B cell (primary cell): Measurements from ENCODE around the gene CSMD2. TPM values are rescaled to one million over a fixed set of nuclear protein-coding genes. Genes with fewer than 3 reads are reported as not detected.

Experiments used
- ATAC-seq: fragments of 200-7000 bp; cut with Tn5 transposase; one replicate; pipeline ENCODE4 v1.10.0; 2021; ENCODE audit warnings: low read depth, mild to moderate bottlenecking, moderate number of reproducible peaks, moderate library complexity
- CTCF ChIA-PET: fragments of 350-600 bp; sonication (Branson Sonifier 250); formaldehyde crosslinking; loops from one replicate; lab custom pipeline; 2021; ENCODE audit warnings: antibody characterized with exemption, inconsistent platforms; lab: Charles Lee
- POLR2A ChIA-PET: fragments of 350-600 bp; sonication (Branson Sonifier 250); formaldehyde crosslinking; loops from one replicate; lab custom pipeline; 2021; ENCODE audit warnings: antibody characterized with exemption; lab: Charles Lee
- DNase-seq: peaks from one replicate; pipeline ENCODE4 v3.0.0; 2013
- H2AFZ ChIP-seq: 2 replicates; pipeline ENCODE4 v1.6.1; 2012; ENCODE audit warnings: mild to moderate bottlenecking, low read depth, low read length; ENCODE audit not compliant: insufficient read depth, poor library complexity, severe bottlenecking
- H3K27ac ChIP-seq, 2 donors: 1 replicate in 1 of 2; 2 replicates in 1 of 2; pipeline ENCODE4 v1.5.1; 2012 to 2013; ENCODE audit warnings: low read length in 2 of 2, mild to moderate bottlenecking in 2 of 2, moderate library complexity in 1 of 2
- H3K27me3 ChIP-seq, 4 experiments: fragments of 200-600 bp in 1 of 4; sonication (generic) in 1 of 4; replicated peaks in 1 of 4; 1 replicate in 2 of 4; 2 replicates in 2 of 4; pipeline versions ENCODE4 v1.6.1 to v1.7.0; 2013 to 2016; ENCODE audit warnings: low read length in 3 of 4, mild to moderate bottlenecking in 2 of 4, mixed read lengths in 1 of 4, moderate library complexity in 1 of 4; ENCODE audit not compliant: insufficient read depth in 4 of 4, control insufficient read depth in 3 of 4; ENCODE audit errors: control extremely low read depth in 1 of 4
- H3K36me3 ChIP-seq, 2 experiments: replicated peaks in 1 of 2; 1 replicate in 1 of 2; 2 replicates in 1 of 2; pipeline versions ENCODE4 v1.6.1 to v1.7.1; 2013; ENCODE audit warnings: low read length in 1 of 2; ENCODE audit not compliant: insufficient read depth in 2 of 2, control insufficient read depth in 1 of 2; ENCODE audit errors: control extremely low read depth in 1 of 2, extremely low read depth in 1 of 2
- H3K4me1 ChIP-seq, 2 donors: fragments of 200-600 bp in 1 of 2; sonication (generic) in 1 of 2; 1 replicate in 1 of 2; 2 replicates in 1 of 2; pipeline versions ENCODE4 v1.5.1 to v1.6.1; 2013 to 2017; ENCODE audit warnings: low read length in 2 of 2; ENCODE audit not compliant: control insufficient read depth in 2 of 2, insufficient read depth in 2 of 2
- H3K4me2 ChIP-seq: replicated peaks from 2 replicates; pipeline ENCODE3; 2012; ENCODE audit warnings: mild to moderate bottlenecking, low read depth, low read length; ENCODE audit not compliant: poor library complexity, severe bottlenecking
- H3K4me3 ChIP-seq, 5 experiments: fragments of 200-600 bp in 1 of 5; sonication (generic) in 1 of 5; 1 replicate in 3 of 5; 2 replicates in 2 of 5; pipeline versions ENCODE4 v1.5.1 to v1.7.0; 2011 to 2016; ENCODE audit warnings: low read length in 4 of 5, mild to moderate bottlenecking in 4 of 5, low read depth in 2 of 5, control low read depth in 1 of 5, moderate library complexity in 1 of 5; ENCODE audit not compliant: insufficient read depth in 1 of 5; ENCODE audit errors: control extremely low read depth in 1 of 5, extremely low read depth in 1 of 5
- H3K79me2 ChIP-seq: fragments of 200-600 bp; sonication (generic); one replicate; pipeline ENCODE4 v1.6.0; 2016; ENCODE audit warnings: low read length; ENCODE audit not compliant: control insufficient read depth, insufficient read depth
- H3K9ac ChIP-seq: fragments of 200-600 bp; sonication (generic); 2 replicates; pipeline ENCODE4 v1.6.1; 2017; ENCODE audit warnings: mild to moderate bottlenecking, low read length, moderate library complexity
- H3K9me3 ChIP-seq, 3 donors: one replicate each; pipeline versions ENCODE4 v1.6.1 to v1.7.1; 2013; ENCODE audit warnings: low read length in 2 of 3; ENCODE audit not compliant: control insufficient read depth in 2 of 3, insufficient read depth in 1 of 3; ENCODE audit errors: control extremely low read depth in 1 of 3
- H4K20me1 ChIP-seq: 2 replicates; pipeline ENCODE4 v1.6.0; 2012; ENCODE audit warnings: mild to moderate bottlenecking, low read length; ENCODE audit not compliant: insufficient read depth, control insufficient read depth, poor library complexity, severe bottlenecking
- H3K27ac Mint-ChIP-seq: one replicate; pipeline ENCODE4 v1.8.0; 2021; ENCODE audit warnings: mixed read lengths
- H3K27me3 Mint-ChIP-seq: one replicate; pipeline ENCODE4 v1.8.0; 2021; ENCODE audit warnings: mixed read lengths
- H3K4me1 Mint-ChIP-seq: one replicate; pipeline ENCODE4 v1.8.0; 2021; ENCODE audit warnings: mixed read lengths
- H3K4me3 Mint-ChIP-seq: one replicate; pipeline ENCODE4 v1.8.0; 2021; ENCODE audit warnings: mixed read lengths
- H3K9me3 Mint-ChIP-seq: one replicate; pipeline ENCODE4 v1.8.0; 2022; ENCODE audit warnings: mixed read lengths; ENCODE audit not compliant: insufficient read depth
- EZH2 ChIP-seq: IDR thresholded peaks from 2 replicates; pipeline ENCODE4 v1.6.1; 2012; ENCODE audit warnings: borderline replicate concordance, low read depth, mild to moderate bottlenecking, moderate library complexity, low read length; ENCODE audit not compliant: insufficient read depth, poor library complexity, severe bottlenecking
- WGBS: methylation state at CpG from one replicate; pipeline ENCODE4 v1.1.5; 2013; ENCODE audit warnings: missing lambda C conversion rate; ENCODE audit not compliant: insufficient coverage; 5-methylcytosine and 5-hydroxymethylcytosine counted together
- intact Hi-C: fragments of 100-400 bp; cut with micrococcal nuclease; formaldehyde crosslinking; loops from one replicate; pipeline ENCODE4 v1.10.0; 2022
- polyA plus RNA-seq: library from polyadenylated mRNA; depleted of rRNA; stranded (reverse); fragments of >200 nt; gene quantifications from 2 replicates; pipeline ENCODE4 v1.2.3, GENCODE V29; 2012
- total RNA-seq, 2 donors: library from RNA; stranded (reverse); fragments of 120-200 nt in 1 of 2; gene quantifications; 1 replicate in 1 of 2; 2 replicates in 1 of 2; pipeline versions ENCODE4 v1.2.3 to v1.2.4, GENCODE V29; 2013 to 2022
- TF ChIP-seq, protein P1 (sequence below): fragments of 200-600 bp; IDR thresholded peaks from one replicate; pipeline ENCODE4 v1.8.0; 2022; ENCODE audit warnings: antibody characterized with exemption, mild to moderate bottlenecking

CSMD2 gene
- total and polyA plus RNA-seq, 2 donors (not counting 1 experiment from before 2014, with no cell fraction given), result not detected

DNA sequence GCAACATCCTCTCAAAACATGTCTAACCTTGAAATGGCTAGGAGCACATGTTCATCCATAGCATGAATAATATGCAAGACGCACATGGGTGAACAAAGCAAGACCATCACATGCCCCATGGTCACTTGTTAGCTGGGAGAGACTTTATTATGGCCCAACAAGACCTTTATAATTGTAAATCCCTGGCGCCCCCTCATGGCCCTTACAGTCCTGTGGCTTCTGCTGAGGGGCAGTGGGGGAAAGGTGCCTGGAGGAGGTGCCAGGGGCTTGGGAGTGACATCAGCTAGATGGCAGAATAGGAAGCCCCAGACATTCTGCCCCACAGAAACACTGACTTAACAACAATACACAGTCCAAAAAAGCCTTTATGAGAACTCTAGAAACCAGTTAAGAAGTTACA is 51.7 kb downstream of the CSMD2 start:
- 83% methylated on average over 1 of the region's 2 CpGs for WGBS
- Histone ChIP-seq H2AFZ (no peak overlapping the region), H3K4me2 (no peak overlapping the region), H3K27ac (no peak overlapping the region), H3K9me3 (peaks cover 3 to 17% (median 5%) of the 10 kb centered on the region in 3 donors), H3K27me3 (peaks cover 0 to 3% (median 0%) of the 10 kb centered on the region in 4 experiments), H4K20me1 (no peaks in the 10 kb centered on the region), H3K4me3 (no peak overlapping the region), H3K79me2 (no peaks in the 10 kb centered on the region), H3K4me1 (no peaks in the 10 kb centered on the region), H3K9ac (no peak overlapping the region), H3K36me3 (no peaks in the 10 kb centered on the region)
- CTCF ChIA-PET, result no interaction called here
- peaks cover 11% of the 10 kb centered on the region for H3K9me3 Mint-ChIP-seq
- TF ChIP-seq, protein P1, sequence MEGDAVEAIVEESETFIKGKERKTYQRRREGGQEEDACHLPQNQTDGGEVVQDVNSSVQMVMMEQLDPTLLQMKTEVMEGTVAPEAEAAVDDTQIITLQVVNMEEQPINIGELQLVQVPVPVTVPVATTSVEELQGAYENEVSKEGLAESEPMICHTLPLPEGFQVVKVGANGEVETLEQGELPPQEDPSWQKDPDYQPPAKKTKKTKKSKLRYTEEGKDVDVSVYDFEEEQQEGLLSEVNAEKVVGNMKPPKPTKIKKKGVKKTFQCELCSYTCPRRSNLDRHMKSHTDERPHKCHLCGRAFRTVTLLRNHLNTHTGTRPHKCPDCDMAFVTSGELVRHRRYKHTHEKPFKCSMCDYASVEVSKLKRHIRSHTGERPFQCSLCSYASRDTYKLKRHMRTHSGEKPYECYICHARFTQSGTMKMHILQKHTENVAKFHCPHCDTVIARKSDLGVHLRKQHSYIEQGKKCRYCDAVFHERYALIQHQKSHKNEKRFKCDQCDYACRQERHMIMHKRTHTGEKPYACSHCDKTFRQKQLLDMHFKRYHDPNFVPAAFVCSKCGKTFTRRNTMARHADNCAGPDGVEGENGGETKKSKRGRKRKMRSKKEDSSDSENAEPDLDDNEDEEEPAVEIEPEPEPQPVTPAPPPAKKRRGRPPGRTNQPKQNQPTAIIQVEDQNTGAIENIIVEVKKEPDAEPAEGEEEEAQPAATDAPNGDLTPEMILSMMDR, result no peak
- POLR2A ChIA-PET, result no interaction called here
- DNase-seq (no peak), ATAC-seq (no peak)
- no peak overlapping the region for H3K27ac Mint-ChIP-seq
- no peak overlapping the region for H3K4me3 Mint-ChIP-seq
- H3K27me3 Mint-ChIP-seq, result peaks cover 3% of the 10 kb centered on the region
- intact Hi-C loops, result no loop called here
- peaks cover 4% of the 10 kb centered on the region for H3K4me1 Mint-ChIP-seq

DNA sequence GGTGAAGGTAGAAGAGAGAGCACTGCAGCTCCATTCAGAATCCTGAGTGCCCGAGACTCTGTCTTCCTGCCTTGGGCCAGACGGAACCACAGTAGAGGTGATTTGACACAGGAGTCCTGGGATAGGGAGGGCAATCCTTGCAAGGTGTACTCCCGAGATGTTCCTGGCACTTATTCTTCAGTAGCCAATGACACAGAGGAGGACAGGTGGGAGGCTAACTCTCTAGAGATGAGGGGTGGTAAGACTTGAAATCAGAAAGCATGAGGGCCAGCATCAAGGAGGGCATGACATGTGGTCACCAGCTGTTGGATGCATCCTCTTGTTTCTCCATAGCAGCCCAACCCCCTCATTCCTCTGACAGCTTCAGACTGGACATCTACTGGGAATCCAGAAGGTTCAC is 56.3 kb downstream of the CSMD2 start:
- Histone ChIP-seq H4K20me1 (no peaks in the 10 kb centered on the region), H3K4me2 (no peak overlapping the region), H3K4me1 (no peaks in the 10 kb centered on the region), H3K9ac (no peak overlapping the region), H3K36me3 (no peaks in the 10 kb centered on the region), H3K27me3 (peaks cover 0 to 3% (median 1%) of the 10 kb centered on the region in 4 experiments), H3K79me2 (no peaks in the 10 kb centered on the region), H2AFZ (no peak overlapping the region), H3K4me3 (no peak overlapping the region), H3K9me3 (peaks cover 0 to 5% (median 0%) of the 10 kb centered on the region in 3 donors), H3K27ac (no peak overlapping the region)
- no peak for DNase-seq
- ChIA-PET CTCF (no interaction called here), POLR2A (no interaction called here)
- Mint-ChIP-seq H3K27ac (no peak overlapping the region), H3K27me3 (peaks cover 23% of the 10 kb centered on the region), H3K4me3 (no peak overlapping the region), H3K4me1 (peaks cover 4% of the 10 kb centered on the region), H3K9me3 (no peaks in the 10 kb centered on the region)
- WGBS, result 90% methylated on average over 3 of the region's 3 CpGs
- ATAC-seq, result no peak
- no peak for TF ChIP-seq EZH2
- TF ChIP-seq, protein P1, result no peak
- intact Hi-C loops, result no loop called here
